ENCODE measurements around the gene CFB.
A peak's percentile ranks its signal among the peaks of the same experiment; 100 is the strongest.
"Not testable (repeated sequence)": the region's sequence is repeated elsewhere in the genome, so short reads cannot be mapped to it uniquely, and the experiment has no call there.

Gene CFB

GRCh38 chr6:31971279-31971992, 25.5 kb downstream of the CFB start:
- no peak for DNase-seq (ENCODE audit: low spot score)

GRCh38 chr6:31971993-31972708, 26.3 kb downstream of the CFB start, which contains the start of gene DXO:
Gene DXO, minus strand, starts transcription at chr6:31972138. Its CDS starts 463 bp downstream, at chr6:31971675.
- DNase-seq (ENCODE audit: low spot score) = peak; percentile 97

GRCh38 chr6:31972709-31973350, 26.9 kb downstream of the CFB start:
- DNase-seq (ENCODE audit: low spot score) = no peak

- not testable (repeated sequence) for DNase-seq (ENCODE audit: low spot score)
Observed at GRCh38 chr6:31976065-31976464, 30.2 kb downstream of the CFB start.

- DNase-seq (ENCODE audit: low spot score) = no peak
Observed at GRCh38 chr6:31977816-31978431, 32.0 kb downstream of the CFB start.

GRCh38 chr6:31978831-31979230, 32.9 kb downstream of the CFB start:
- no peak for DNase-seq (ENCODE audit: low spot score)

GRCh38 chr6:31979238-31979898, 33.5 kb downstream of the CFB start:
- DNase-seq (ENCODE audit: low spot score) = no peak

GRCh38 chr6:31980195-31980876, 34.4 kb downstream of the CFB start:
- DNase-seq (ENCODE audit: low spot score) = not testable (repeated sequence)

- DNase-seq (ENCODE audit: low spot score) = not testable (repeated sequence)
Observed at GRCh38 chr6:31980998-31981397, 35.1 kb downstream of the CFB start.

GRCh38 chr6:31981744-31982143, 35.8 kb downstream of the CFB start, which contains the start of gene C4A:
Gene C4A, plus strand, starts transcription at chr6:31982057. Its CDS starts 51 bp downstream, at chr6:31982108.
- DNase-seq (ENCODE audit: low spot score) = not testable (repeated sequence)

- not testable (repeated sequence) for DNase-seq (ENCODE audit: low spot score)
Observed at GRCh38 chr6:31989363-31989762, 43.5 kb downstream of the CFB start.

- not testable (repeated sequence) for DNase-seq (ENCODE audit: low spot score)
Observed at GRCh38 chr6:31994421-31994820, 48.5 kb downstream of the CFB start.

GRCh38 chr6:31996385-31996784, 50.5 kb downstream of the CFB start:
- DNase-seq (ENCODE audit: low spot score) = not testable (repeated sequence)
